ENCODE measurements around the gene MMP14.

Gene MMP14

GRCh38 chr14:22845821-22846625 lies 9.6 kb downstream of the MMP14 start:
- Histone ChIP-seq H2AFZ (ENCODE audit: low read length) (no peak overlapping the region), H3K4me3 (ENCODE audit: low read length) (no peak overlapping the region), H4K20me1 (ENCODE audit: insufficient read depth, low read length) (no peaks in the 10 kb centered on the region), H3K9me3 (replicated peaks; ENCODE audit: insufficient read depth, low read length) (no peaks in the 10 kb centered on the region), H3K27ac (ENCODE audit: low read length) (no peak overlapping the region), H3K27me3 (replicated peaks; ENCODE audit: insufficient read depth, low read length) (no peaks in the 10 kb centered on the region), H3K36me3 (replicated peaks; ENCODE audit: insufficient read depth, low read length) (no peaks in the 10 kb centered on the region), H3K4me2 (ENCODE audit: low read depth, low read length) (no peak overlapping the region), H3K79me2 (ENCODE audit: low read length) (no peaks in the 10 kb centered on the region), H3K9ac (ENCODE audit: low read length) (no peak overlapping the region), H3K9me2 (replicated peaks; ENCODE audit: insufficient read depth, low read length) (no peaks in the 10 kb centered on the region), H3F3A (ENCODE audit: insufficient read depth, low read length) (no peaks in the 10 kb centered on the region), H3K4me1 (ENCODE audit: low read length) (no peaks in the 10 kb centered on the region)
- no peak for TF ChIP-seq EZH2 (optimal IDR thresholded peaks at IDR 0.05; ENCODE audit: low read depth, low read length)
- TF ChIP-seq CTCF (IDR thresholded peaks at IDR 0.05; ENCODE audit: low read length), result no peak
- TF ChIP-seq EZH2phosphoT487 (IDR thresholded peaks at IDR 0.05; ENCODE audit: low read length), result no peak
- DNase-seq, result no peak

GRCh38 chr14:22846811-22847307 lies 10.5 kb downstream of the MMP14 start:
- Histone ChIP-seq H3K36me3 (replicated peaks; ENCODE audit: insufficient read depth, low read length) (no peaks in the 10 kb centered on the region), H3K4me1 (ENCODE audit: low read length) (no peaks in the 10 kb centered on the region), H2AFZ (ENCODE audit: low read length) (no peak overlapping the region), H3K27me3 (replicated peaks; ENCODE audit: insufficient read depth, low read length) (no peaks in the 10 kb centered on the region), H3K27ac (ENCODE audit: low read length) (no peak overlapping the region), H3K79me2 (ENCODE audit: low read length) (no peaks in the 10 kb centered on the region), H3K9ac (ENCODE audit: low read length) (no peak overlapping the region), H3K9me3 (replicated peaks; ENCODE audit: insufficient read depth, low read length) (no peaks in the 10 kb centered on the region), H4K20me1 (ENCODE audit: insufficient read depth, low read length) (no peaks in the 10 kb centered on the region), H3K4me2 (ENCODE audit: low read depth, low read length) (no peak overlapping the region), H3K4me3 (ENCODE audit: low read length) (no peak overlapping the region), H3F3A (ENCODE audit: insufficient read depth, low read length) (no peaks in the 10 kb centered on the region), H3K9me2 (replicated peaks; ENCODE audit: insufficient read depth, low read length) (no peaks in the 10 kb centered on the region)
- TF ChIP-seq EZH2 (optimal IDR thresholded peaks at IDR 0.05; ENCODE audit: low read depth, low read length), result no peak
- no peak for TF ChIP-seq EZH2phosphoT487 (IDR thresholded peaks at IDR 0.05; ENCODE audit: low read length)
- TF ChIP-seq CTCF (IDR thresholded peaks at IDR 0.05; ENCODE audit: low read length), result no peak
- no peak for DNase-seq

GRCh38 chr14:22847661-22848341 lies 11.4 kb downstream of the MMP14 start:
- H3K27ac ChIP-seq (ENCODE audit: low read length), result no peak overlapping the region
- H3K9me3 ChIP-seq (replicated peaks; ENCODE audit: insufficient read depth, low read length), result no peaks in the 10 kb centered on the region
- H3K9ac ChIP-seq (ENCODE audit: low read length), result no peak overlapping the region
- DNase-seq, result no peak
- H3K4me2 ChIP-seq (ENCODE audit: low read depth, low read length), result no peak overlapping the region
- no peaks in the 10 kb centered on the region for H3K79me2 ChIP-seq (ENCODE audit: low read length)
- no peaks in the 10 kb centered on the region for H3K27me3 ChIP-seq (replicated peaks; ENCODE audit: insufficient read depth, low read length)
- H3K4me1 ChIP-seq (ENCODE audit: low read length), result peaks cover under 1% of the 10 kb centered on the region; the same call in 1 of the 2 replicates
- H3K4me3 ChIP-seq (ENCODE audit: low read length), result no peak overlapping the region
- H4K20me1 ChIP-seq (ENCODE audit: insufficient read depth, low read length), result no peaks in the 10 kb centered on the region
- no peak for TF ChIP-seq EZH2phosphoT487 (IDR thresholded peaks at IDR 0.05; ENCODE audit: low read length)
- TF ChIP-seq CTCF (IDR thresholded peaks at IDR 0.05; ENCODE audit: low read length), result no peak
- TF ChIP-seq EZH2 (optimal IDR thresholded peaks at IDR 0.05; ENCODE audit: low read depth, low read length), result no peak
- no peak overlapping the region for H2AFZ ChIP-seq (ENCODE audit: low read length)
- no peaks in the 10 kb centered on the region for H3K9me2 ChIP-seq (replicated peaks; ENCODE audit: insufficient read depth, low read length)
- H3F3A ChIP-seq (ENCODE audit: insufficient read depth, low read length), result no peaks in the 10 kb centered on the region
- no peaks in the 10 kb centered on the region for H3K36me3 ChIP-seq (replicated peaks; ENCODE audit: insufficient read depth, low read length)

Measured in MM.1S (cell line).